ENCODE measurements around the gene SPDYC.
"Not testable (repeated sequence)": the region's sequence is repeated elsewhere in the genome, so short reads cannot be mapped to it uniquely, and the experiment has no call there.

SPDYC gene

DNA sequence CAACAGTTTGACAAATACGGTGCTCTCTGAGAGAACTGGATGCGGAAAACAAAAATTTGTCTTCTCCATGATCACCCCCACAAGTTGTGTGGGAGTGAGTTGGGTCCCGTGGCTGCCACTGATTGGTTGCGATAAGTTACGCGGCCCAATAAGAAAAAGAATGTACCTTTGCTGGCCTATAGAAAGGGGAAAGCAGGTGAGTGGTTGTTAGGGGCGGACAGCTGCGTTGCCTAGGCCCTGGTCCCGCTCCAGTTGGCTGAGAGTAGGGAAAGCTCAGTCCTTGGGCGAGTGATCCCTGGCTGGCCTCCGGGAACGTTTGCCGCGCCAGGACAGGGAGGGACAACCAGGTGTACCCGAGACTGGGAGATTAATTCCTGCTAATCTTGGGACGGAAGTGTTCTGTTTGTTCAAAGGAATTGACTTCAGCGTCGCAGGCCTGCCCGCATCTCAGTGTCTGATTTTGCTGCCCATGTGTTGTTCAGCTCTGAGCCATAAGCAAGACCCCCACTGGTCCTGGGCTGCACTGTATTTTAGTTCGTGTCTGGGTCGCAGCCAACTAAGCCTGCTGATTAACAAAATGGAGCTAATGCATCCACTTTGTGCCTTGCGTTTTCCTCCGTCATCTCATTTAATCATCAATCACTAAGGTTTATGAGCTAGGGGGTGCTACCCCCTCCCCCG, 34.9 kb upstream of the SPDYC start:
- DNase-seq, result peak; percentile 95 to 96

DNA sequence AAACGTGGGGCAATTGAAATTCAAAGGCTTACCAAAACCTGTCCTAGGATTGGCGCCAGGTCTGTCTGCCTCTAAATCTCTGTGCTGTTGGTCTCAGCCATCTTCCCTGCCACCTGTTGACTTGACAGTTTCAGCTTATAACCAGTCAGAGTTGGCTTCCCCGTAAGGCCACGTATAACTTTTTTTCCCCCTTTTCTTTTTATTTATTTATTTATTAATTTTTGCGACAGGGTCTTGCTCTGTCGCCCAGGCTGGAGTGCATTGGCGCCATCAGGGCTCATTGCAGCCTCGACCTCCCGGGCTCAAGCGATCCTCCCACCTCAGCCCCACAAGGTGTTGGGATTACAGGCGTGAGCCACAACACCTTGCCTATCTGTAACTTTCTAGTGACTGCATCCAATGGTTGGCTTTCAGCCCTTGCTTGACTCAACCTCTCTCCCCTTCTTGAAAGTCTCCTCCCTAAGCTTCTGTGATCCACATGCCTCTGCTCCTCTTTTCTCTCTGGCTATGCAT, 34.3 kb upstream of the SPDYC start:
- DNase-seq, result no peak

DNA sequence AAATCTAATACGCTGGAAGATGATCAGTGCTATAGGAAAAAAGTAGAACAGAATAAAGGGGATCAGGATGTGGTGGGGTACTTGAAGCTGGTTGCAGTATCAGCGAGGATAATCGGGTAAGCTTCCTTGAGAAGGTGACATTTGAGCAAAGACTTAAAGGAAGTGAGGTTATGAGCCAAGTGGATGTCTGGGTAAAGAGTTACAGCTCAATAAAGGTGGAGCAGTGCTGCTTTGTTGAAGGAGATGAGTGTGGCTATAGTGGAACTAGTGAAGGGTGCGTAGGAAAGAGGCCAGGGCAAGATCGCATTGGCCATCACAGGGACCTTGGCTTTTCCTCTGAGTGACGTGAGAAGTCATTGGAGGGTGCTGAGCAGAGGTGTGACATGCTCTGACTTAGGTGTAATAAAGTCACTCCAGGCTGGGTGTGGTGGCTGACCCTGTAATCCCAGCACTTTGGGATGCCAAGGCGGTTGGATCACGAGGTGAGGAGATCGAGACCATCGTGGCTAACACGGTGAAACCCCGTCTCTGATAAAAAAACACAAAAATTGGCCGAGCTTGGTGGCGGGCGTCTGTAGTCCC, 33.4 kb upstream of the SPDYC start:
- no peak for DNase-seq

DNA sequence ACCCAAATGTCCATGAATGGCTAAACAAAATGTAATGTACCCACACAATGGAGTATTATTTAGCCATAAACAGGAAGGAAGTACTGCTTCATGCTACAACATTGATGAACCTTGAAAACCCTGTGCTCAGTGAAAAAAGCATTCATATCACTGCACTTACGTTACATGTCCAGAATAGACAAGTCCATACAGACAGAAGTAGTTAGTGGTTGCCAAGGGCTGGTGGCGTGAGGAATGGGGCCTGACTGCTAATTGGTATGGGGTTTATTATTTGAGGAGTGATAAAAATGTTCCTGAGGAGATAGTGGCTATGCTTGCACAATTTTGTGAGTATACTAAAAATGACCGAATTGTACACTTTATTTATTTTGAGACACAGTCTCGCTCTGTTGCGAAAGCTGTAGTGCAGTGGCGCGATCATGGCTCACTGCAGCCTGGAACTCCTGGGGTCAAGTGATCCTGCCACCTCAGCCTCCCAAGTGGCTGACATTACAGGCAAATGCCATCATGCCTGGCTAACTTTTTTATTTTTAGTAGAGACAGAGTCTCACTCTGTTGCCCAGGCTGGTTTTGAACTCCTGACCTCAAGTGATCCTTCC, 28.0 kb upstream of the SPDYC start:
- DNase-seq, result no peak

DNA sequence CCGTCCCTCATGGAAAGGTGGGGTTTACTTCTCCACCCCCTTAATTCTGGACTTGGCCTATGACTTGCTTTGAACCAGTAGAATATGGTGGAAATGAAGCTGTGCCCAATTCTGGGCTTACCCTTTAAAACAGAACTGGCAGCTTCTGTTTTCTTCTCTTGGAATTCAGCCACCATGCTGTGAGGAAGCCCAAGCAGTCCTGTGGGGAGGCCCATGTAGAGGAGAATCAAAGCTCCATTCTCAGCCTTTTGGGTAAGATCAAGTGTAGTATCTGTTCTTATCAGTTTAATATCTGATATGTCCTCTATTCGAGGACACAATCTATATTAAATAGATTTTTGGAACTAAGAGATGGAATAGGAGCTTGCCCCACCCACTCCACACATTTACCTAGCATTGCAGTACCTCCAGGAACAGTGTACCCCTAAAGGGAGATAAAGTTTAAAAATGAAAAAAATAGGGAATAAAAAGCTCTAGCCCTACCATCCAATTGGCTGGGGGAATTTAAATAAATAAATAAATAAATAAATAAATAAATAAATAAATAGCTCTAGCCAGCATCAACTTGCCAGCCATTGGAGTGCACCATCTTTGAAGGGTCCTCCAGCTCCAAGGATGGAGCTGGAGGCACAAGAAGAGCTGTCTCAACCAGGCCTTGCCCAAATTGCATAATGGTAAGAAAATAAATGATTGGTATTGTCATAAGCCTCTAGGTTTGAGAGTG, 22.5 kb upstream of the SPDYC start:
- DNase-seq, result no peak

DNA sequence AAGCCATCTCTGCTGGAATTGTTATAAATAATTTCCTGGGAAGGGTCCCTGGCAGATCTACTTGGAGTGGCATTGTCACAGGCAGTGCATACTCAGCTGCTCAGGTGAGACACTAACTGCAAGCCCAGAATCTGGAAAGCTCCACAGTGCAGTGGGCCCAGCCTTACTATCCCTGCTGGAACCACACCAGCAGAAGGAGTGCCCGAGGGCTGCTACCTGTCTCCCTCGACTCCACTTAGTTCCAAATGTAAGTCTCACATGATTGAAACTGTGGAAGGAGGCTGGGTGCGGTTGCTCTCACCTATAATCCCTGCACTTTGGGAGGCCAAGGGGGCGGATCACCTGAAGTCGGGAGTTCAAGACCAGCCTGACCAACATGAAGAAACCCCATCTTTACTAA, 21.4 kb upstream of the SPDYC start:
- DNase-seq, result no peak

DNA sequence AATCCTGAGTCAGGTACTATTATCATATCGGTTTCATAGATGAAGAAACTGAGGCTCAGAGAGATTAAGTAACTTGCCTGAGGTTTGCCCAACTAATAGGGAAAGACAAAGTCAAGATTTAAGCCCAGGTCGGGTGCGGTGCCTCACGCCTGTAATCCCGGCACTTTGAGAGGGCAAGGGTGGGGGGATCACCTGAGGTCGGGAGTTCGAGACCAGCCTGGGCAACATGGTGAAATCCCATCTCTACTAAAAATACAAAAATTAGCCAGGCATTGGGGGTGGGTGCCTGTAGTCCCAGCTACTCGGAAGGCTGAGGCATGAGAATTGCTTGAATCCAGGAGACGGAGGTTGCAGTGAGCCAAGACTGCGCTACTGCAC, 19.9 kb upstream of the SPDYC start:
- DNase-seq, result not testable (repeated sequence)

DNA sequence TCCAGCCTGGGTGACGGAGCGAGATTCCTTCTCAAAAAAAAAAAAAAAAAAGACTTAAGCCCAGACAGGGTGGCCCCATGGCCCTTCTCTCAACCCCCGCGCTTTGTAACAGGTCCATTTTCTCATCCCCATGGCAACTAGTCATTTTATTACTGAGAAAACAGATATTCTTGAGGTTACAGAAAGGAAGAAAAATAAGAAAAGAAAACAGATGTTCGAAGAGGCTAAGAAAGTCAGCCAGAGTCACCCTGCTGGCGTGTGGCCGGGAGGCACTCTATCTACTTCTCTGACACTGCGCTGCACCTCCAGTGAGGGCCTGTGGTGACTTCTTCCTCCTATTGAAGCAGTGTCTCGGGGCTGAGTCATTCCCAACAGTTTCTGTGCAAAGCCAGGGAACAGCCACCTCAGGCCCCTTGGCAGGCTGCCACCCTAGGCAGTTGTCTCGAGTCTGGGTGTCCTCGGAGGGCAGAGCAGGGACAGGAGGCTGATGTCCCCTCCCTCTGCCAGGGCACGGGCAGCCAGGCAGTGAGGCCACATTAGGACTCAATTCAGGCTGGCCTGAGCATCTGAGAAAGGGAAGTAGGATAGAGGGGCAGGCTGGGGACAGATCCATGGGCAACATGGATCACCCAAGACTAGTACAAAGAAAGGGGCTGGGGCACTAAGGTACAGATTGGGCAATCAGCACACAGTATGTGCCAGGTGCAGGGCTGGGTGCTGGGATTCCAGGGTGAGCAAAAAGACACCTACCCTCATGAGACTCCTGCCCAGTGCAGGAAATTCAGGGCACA, 19.3 kb upstream of the SPDYC start:
- DNase-seq, result peak; percentile 97 to 98

DNA sequence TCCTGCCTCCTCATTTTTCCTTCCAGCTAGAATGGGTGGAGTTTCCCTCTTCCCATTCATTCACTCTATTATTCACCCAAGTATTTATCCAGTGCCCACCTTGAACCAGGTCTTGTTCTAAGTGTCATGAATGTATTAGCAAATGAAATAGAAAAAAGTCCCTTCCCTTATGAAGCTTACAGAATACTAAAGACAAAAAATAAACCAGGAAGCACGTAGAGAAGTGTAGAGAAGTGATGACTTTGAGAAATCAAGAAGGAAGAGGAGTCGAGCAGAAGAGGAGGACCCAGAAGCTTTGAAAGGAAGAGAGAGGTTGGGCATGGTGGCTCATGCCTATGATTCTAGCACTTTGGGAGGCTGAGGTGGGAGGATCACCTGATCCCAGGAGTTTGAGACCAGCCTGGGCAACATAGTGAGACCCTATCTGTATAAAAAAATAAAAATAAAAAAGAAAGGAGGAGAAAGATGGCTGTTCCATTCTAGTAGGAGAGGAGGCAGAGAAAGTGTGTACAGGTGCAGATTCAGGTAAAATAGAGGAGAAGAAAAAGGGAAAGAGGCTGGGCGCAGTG, 18.6 kb upstream of the SPDYC start:
- peak; percentile 20 to 26 for DNase-seq

DNA sequence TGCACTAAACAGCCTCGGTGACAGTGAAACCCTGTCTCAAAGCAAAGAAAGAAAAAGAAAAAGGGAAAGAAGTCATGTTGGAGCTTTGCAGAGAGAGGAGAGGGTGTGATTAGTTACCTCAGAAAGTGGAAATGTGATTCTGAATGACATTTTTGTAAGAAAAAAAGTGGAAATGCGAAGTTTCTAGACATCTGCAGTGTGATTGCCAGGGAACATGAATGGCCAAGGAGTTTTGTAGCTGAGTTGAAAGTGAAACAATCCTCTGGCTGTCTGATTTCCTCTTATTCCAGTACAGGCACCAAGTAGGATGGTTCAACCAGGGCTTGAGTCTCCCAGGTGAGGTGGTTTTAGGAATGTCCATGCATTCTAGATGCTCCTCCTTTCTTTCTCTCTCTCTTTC, 17.9 kb upstream of the SPDYC start:
- no peak for DNase-seq

DNA sequence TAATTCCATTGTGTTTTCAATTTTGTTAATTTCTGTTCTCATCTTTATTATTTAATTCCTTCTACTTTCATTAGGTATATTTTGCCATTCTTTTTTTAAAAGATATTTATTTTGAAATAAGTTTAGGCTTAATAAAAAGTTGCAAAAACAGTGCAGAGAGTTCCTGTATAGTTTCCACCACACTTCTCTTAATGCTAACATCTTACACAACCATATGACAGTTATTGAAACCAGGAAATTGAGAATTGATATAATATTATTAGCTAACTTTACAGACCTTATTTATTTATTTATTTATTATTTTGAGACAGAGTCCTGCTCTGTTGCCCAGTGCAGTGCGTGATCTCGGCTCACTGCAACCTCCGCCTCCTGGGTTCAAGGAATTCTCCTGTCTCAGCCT, 13.8 kb upstream of the SPDYC start:
- peak; percentile 57 to 63 for DNase-seq

DNA sequence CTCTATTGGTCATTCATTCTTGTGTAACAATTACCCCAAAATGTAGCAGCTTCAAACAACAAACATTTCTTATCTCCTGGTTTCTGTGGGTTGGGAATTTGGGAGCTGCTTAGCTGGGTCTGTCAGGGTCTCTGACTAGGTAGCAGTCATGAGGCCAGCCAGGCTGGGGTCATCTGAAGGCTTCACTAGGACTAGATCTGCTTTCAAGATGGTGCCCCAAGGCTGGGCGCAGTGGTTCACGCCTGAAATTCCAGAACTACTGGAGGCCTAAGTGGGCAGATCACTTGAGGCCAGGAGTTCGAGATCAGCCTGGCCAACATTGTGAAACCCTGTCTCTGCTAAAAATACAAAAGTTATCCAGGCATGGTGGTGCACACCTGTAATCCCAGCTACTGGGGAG, 13.1 kb upstream of the SPDYC start:
- DNase-seq, result no peak

DNA sequence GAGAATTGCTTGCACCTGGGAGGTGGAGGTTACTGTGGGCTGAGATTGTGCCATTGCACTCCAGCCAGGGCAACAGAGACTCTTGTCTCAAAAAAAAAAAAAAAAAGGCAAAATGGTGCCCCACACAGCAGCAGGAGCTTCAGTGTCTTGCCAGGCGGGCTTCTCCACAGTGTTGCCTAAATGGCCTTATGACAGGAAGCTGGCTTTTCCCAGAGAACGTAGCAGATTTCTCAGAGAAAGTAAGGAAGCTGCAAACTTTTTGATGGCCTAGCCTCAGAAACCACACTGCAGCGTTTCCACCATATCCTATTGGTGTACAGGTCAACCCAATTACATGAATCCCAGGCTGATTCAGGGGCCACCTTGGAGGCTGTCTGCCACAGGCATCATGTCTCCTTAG, 12.7 kb upstream of the SPDYC start:
- DNase-seq, result no peak

DNA sequence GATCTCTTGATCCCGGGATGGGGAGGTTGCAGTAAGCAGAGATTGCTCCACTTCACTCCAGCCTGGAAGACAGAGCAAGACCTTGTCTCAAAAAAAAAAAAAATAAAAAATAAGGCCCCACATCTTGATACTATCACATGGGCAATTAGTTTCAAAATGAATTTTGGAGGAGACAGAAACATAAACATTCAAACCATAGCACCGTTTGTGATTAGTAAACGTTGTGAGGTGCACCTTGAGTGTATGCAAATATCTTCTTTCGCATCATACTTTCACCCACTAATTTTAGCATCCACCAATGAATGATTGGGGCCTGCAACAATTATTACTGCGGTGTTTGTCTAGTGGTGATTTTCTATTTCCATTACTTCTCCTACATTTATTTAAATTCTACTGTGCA, 11.0 kb upstream of the SPDYC start:
- no peak for DNase-seq

DNA sequence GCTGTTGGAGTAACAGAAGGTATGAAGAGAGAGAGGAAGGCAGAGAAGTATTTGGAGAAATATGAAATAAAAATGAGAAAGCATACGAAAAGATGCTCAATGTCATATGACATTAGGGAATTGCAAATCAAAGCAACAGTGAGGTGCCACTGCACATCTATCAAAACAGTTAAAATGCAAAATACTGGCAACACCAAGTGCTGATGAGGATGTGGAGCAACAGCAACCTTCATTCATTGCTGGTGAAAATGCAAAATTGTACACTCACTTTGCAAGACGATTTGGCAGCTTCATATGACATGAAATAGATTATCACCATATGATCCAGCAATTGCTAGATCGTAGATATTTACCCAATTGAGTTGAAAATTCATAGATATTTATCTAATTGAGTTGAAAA, 9.4 kb upstream of the SPDYC start:
- DNase-seq, result no peak

DNA sequence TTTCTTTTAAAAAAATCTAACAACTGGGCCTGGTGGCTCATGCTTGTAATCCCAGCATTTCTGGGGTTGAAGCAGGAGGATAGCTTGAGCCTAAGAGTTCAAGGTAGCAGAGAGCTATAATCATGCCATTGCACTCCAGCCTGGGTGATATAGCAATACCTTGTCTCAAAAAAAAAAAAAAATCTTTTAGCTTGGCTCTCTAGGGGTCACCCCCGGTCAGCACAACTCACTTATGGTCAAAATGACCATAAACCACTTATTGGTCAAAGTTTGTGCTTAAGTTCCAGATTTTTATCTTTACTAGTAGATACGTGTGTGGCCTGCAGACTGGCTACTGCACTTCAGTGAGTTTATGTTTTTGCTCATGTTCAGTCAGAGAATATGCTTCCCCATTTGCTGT, 6.3 kb upstream of the SPDYC start:
- no peak for DNase-seq

DNA sequence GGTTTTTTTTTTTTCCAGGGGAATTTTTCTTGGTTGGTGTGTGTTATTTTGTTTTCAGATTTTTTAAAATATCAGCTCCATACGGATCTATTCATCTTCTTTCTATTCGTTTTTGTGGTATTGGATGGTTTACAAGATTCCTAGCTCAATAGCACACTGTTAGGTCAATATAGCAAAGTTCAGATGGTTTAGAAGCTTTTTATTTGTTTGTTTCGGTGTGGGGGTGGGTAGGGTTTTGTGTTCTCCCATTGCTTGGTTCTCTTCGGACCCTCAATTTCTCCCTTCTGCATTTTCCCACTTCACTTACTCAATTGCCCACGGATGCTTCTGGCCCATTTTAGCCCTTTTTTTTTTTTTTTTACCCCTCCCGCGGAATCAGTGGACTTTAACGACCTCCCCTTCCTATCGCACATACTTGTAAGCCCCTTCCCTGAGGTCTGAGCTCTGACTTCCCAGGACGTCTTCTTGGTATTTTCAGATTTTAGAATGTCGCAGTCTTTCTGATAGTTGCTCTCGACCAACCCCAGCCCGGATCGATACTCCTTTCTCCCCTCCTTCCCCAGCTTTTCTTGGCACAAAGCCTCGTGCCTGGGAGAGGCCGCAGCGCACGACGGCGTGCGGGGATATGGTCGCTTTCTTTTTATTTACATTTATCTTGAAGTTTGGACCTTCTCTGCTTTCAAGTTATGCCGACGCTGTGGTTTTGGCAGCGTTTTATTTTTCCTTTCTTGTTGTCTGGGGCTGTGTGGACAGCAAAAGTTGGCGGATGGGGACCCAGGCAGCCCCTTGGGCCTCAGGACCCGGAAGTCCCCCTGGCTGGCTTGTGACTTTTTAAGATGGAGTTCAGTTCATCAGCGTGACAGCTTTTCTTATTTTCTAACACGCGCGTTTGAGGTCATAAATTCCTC, 4.4 kb upstream of the SPDYC start:
- DNase-seq, result no peak

DNA sequence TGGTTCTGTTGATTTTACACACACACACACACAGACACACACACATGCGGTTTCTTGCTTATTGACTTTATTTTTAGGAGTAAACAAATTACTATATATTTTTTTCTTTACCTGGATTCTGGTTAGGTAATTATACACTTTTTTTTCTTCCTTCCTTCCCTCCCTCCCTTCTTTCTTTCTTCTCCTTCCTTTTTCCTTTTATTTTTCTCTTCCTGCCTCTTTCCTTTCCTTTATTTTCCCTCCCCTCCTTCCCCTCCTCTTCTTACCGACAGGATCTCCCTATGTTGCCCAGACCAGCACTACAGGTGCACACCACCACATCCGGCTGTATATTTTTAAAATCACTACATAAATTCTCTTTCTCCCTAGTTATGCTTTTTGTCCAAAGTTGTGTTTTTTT, 3.1 kb upstream of the SPDYC start:
- DNase-seq, result no peak

DNA sequence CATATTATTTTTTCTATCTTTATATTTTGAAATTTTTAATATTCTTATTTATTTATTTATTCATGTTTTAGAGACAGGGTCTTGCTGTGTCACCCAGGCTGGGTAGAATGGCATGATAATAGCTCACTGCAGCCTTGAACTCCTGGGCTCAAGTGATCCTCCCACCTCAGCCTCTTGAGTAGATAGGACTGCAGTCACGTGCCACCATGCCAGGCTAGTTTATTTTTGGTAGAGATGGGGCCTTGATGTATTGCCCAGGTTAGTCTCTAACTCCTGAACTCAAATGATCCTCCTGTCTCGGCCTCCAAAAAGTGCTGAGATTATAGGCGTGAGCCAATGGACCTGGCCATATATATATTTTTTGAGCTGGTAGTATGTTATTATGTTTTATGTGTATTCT, 2.4 kb upstream of the SPDYC start:
- no peak for DNase-seq

DNA sequence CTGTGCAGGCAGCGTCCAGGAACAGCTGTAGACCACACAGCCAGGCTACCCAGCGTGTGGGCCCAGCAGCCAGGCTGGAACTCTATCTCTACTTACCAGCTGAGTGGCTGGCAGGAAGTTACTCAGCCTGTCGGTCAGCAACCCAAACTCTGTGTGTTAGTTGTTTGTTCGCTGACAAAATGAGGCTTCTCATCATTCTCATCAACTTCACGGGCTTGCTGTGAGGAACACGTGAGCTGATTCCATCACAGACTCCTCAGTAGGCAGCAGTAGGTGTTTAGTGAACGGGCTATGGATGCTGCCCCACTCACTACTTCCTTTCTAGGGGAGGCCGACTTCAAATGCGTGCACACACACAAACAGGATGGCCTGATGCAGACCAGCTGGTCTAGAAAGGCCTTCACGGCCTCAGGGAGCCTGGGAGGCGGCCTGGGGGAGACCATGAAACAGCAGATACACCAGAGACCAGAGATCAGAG, 830 bp upstream of the SPDYC start:
- DNase-seq, result peak; percentile 61 to 71

DNA sequence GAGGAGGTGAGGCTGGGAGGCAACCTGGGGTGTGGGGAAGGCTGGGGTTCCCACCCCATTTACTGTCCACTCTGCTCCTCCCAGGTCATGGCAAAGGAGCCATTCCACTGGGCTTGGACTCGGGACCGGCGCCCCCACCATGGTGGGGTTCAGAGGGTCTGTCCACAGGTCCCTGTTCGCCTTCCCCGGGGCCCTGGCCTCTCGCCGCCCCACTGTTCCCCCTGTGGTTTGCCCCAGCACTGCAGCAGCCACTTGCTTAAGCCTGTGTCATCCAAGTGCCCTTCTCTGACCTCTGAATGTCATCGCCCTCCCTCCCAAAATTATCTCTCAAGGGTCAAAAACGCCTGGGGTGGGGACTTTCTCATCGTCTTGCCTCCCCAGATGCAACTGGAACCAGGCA, 2.6 kb downstream of the SPDYC start:
- DNase-seq, result no peak

All from AML-193 (cell line).